Measurements from ENCODE around the gene DNAH11. TPM values are rescaled to one million over a fixed set of nuclear protein-coding genes. Genes with fewer than 3 reads are reported as not detected.

Gene DNAH11
- total RNA-seq, 1 experiment from 2014 or later: 0.39 TPM

DNA sequence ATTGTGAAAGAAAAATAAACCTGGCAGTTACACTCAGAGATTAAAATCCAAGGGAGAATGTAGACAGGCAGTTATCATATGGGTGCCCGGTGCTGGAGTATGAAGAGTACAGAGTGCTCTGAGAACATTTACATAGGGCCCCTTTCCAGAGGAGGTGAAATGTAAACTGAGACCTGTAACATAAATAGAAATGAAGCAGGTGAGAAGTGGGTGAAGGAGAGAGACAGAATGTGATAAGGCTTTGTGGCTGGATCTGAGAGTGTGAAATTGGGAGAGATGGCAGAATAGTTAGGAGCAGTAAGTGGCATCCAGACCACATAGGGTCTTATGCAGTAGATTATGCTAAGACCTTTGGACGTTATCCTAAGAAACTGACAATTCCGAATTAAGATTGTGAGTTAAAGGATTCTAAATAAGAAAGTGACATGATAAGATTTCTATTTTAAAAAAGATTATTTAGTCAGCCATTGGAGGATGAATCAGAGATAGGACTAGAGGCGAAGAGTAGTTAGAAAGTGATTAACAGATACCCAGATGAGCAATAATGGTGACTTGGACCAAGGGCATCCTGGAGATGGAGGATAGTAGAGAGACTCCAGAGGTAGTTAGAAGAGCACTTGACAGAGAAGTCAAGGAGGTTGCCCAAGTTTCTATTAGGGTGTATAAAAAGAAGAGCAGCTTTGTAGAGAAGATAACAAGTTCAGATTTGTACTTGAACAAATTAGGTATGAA is 36.7 kb downstream of the DNAH11 start:
- H3K4me2 ChIP-seq (ENCODE audit: low read length): no peak overlapping the region
- H3K27me3 ChIP-seq (ENCODE audit: insufficient read depth, low read length): no peaks in the 10 kb centered on the region
- DNase-seq (ENCODE audit: low read depth, low spot score) (no peak), ATAC-seq (no peak)
- ChIA-PET RAD21 (ENCODE audit: low non-redundant PET in 1 of 2, low total read pairs in 2 of 2, uncharacterized antibody in 2 of 2, unreplicated experiment in 2 of 2) (no interaction called here), POLR2A (no interaction called here), CTCF (no interaction called here)
- H4K20me1 ChIP-seq (ENCODE audit: insufficient read depth): no peaks in the 10 kb centered on the region
- no TSS peak for BruUV-seq (replicated peaks)
- H3K27ac ChIP-seq (ENCODE audit: low read depth, low read length): no peak overlapping the region
- no peaks in the 10 kb centered on the region for H3K9me3 ChIP-seq (ENCODE audit: control insufficient read depth in 1 of 2, insufficient read depth in 1 of 2, low read depth in 1 of 2, low read length in 2 of 2)
- H3K36me3 ChIP-seq (ENCODE audit: control insufficient read depth in 1 of 2, insufficient read depth in 2 of 2, low read length in 2 of 2): no peaks in the 10 kb centered on the region
- H3K79me2 ChIP-seq (ENCODE audit: insufficient read depth, low read length): no peaks in the 10 kb centered on the region
- peaks cover 4 to 8% of the 10 kb centered on the region in 2 experiments; a peak in 2 of 4 replicates for H3K4me1 ChIP-seq (ENCODE audit: control insufficient read depth in 1 of 2, insufficient read depth in 2 of 2, low read length in 2 of 2)
- intact Hi-C loops (cut with micrococcal nuclease): no loop called here
- H3K4me3 ChIP-seq (replicated peaks in 1 of 2; ENCODE audit: low read depth in 1 of 2, low read length in 2 of 2): no peak overlapping the region
- TF ChIP-seq, protein P1, sequence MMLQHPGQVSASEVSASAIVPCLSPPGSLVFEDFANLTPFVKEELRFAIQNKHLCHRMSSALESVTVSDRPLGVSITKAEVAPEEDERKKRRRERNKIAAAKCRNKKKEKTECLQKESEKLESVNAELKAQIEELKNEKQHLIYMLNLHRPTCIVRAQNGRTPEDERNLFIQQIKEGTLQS (IDR thresholded peaks at IDR 0.05): no peak
- no peaks in the 10 kb centered on the region for H3K9me2 ChIP-seq (ENCODE audit: insufficient read depth)
- H3K9ac ChIP-seq (ENCODE audit: low read length): no peak overlapping the region
- no peak overlapping the region for H2AFZ ChIP-seq (ENCODE audit: low read depth, low read length, poor library complexity, severe bottlenecking)

DNA sequence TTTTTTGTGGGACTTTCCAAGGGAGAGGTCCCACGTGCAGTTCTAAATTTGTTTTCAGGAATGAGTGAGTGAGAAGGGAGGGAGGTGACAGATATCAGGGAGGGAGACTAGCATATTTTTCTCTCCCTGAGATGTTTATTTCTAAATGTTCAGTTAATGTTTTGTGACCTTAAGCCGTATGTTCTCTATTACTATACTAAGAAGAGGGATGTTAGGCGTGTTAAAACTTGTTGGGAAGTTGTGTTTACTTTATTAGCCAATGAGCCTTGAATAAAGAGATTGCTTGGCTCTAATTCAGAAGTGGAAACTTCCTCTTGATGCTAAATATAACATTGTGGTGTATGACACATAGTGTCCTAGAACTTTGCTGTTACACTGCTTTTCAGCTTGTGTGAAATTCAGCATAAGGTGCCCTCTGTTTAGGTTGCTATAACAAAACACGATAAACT is 37.3 kb downstream of the DNAH11 start:
- Histone ChIP-seq H2AFZ (ENCODE audit: low read depth, low read length, poor library complexity, severe bottlenecking) (no peak overlapping the region), H3K9ac (ENCODE audit: low read length) (no peak overlapping the region), H4K20me1 (ENCODE audit: insufficient read depth) (no peaks in the 10 kb centered on the region), H3K27ac (ENCODE audit: low read depth, low read length) (no peak overlapping the region), H3K4me2 (ENCODE audit: low read length) (peak overlapping the region; percentile 22; the same call in 1 of the 2 replicates), H3K4me1 (ENCODE audit: control insufficient read depth in 1 of 2, insufficient read depth in 2 of 2, low read length in 2 of 2) (peaks cover 4 to 8% of the 10 kb centered on the region in 2 experiments; a peak in 2 of 4 replicates), H3K36me3 (ENCODE audit: control insufficient read depth in 1 of 2, insufficient read depth in 2 of 2, low read length in 2 of 2) (no peaks in the 10 kb centered on the region), H3K9me2 (ENCODE audit: insufficient read depth) (no peaks in the 10 kb centered on the region), H3K4me3 (replicated peaks in 1 of 2; ENCODE audit: low read depth in 1 of 2, low read length in 2 of 2) (no peak overlapping the region), H3K9me3 (ENCODE audit: control insufficient read depth in 1 of 2, insufficient read depth in 1 of 2, low read depth in 1 of 2, low read length in 2 of 2) (no peaks in the 10 kb centered on the region), H3K27me3 (ENCODE audit: insufficient read depth, low read length) (no peaks in the 10 kb centered on the region), H3K79me2 (ENCODE audit: insufficient read depth, low read length) (no peaks in the 10 kb centered on the region)
- ChIA-PET RAD21 (ENCODE audit: low non-redundant PET in 1 of 2, low total read pairs in 2 of 2, uncharacterized antibody in 2 of 2, unreplicated experiment in 2 of 2) (no interaction called here), POLR2A (no interaction called here), CTCF (no interaction called here)
- ATAC-seq (no peak), DNase-seq (ENCODE audit: low read depth, low spot score) (no peak)
- intact Hi-C loops (cut with micrococcal nuclease): no loop called here
- no TSS peak for BruUV-seq (replicated peaks)
- no peak for TF ChIP-seq POLR2AphosphoS5 (IDR thresholded peaks at IDR 0.05; ENCODE audit: low read depth, low read length)
- no peak for TF ChIP-seq TCF7L2 (IDR thresholded peaks at IDR 0.05; ENCODE audit: borderline replicate concordance, extremely low read depth, insufficient read depth, insufficient read length)
- TF ChIP-seq POLR2A (IDR thresholded peaks at IDR 0.05; ENCODE audit: borderline replicate concordance, extremely low read depth, insufficient read depth, insufficient read length): no peak
- no peak for TF ChIP-seq EZH2 (IDR thresholded peaks at IDR 0.05)
- TF ChIP-seq, protein P2, sequence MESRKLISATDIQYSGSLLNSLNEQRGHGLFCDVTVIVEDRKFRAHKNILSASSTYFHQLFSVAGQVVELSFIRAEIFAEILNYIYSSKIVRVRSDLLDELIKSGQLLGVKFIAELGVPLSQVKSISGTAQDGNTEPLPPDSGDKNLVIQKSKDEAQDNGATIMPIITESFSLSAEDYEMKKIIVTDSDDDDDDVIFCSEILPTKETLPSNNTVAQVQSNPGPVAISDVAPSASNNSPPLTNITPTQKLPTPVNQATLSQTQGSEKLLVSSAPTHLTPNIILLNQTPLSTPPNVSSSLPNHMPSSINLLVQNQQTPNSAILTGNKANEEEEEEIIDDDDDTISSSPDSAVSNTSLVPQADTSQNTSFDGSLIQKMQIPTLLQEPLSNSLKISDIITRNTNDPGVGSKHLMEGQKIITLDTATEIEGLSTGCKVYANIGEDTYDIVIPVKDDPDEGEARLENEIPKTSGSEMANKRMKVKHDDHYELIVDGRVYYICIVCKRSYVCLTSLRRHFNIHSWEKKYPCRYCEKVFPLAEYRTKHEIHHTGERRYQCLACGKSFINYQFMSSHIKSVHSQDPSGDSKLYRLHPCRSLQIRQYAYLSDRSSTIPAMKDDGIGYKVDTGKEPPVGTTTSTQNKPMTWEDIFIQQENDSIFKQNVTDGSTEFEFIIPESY (IDR thresholded peaks at IDR 0.05; ENCODE audit: extremely low read depth, insufficient replicate concordance, low read length): no peak
- TF ChIP-seq YY1 (IDR thresholded peaks at IDR 0.05; ENCODE audit: extremely low read depth, insufficient replicate concordance, low read depth, low read length): no peak
- TF ChIP-seq, protein P1 (IDR thresholded peaks at IDR 0.05): no peak
- no peak for TF ChIP-seq SRF (IDR thresholded peaks at IDR 0.05; ENCODE audit: low read depth)
- no peak for TF ChIP-seq JUND (IDR thresholded peaks at IDR 0.05)
- TF ChIP-seq, protein P3, sequence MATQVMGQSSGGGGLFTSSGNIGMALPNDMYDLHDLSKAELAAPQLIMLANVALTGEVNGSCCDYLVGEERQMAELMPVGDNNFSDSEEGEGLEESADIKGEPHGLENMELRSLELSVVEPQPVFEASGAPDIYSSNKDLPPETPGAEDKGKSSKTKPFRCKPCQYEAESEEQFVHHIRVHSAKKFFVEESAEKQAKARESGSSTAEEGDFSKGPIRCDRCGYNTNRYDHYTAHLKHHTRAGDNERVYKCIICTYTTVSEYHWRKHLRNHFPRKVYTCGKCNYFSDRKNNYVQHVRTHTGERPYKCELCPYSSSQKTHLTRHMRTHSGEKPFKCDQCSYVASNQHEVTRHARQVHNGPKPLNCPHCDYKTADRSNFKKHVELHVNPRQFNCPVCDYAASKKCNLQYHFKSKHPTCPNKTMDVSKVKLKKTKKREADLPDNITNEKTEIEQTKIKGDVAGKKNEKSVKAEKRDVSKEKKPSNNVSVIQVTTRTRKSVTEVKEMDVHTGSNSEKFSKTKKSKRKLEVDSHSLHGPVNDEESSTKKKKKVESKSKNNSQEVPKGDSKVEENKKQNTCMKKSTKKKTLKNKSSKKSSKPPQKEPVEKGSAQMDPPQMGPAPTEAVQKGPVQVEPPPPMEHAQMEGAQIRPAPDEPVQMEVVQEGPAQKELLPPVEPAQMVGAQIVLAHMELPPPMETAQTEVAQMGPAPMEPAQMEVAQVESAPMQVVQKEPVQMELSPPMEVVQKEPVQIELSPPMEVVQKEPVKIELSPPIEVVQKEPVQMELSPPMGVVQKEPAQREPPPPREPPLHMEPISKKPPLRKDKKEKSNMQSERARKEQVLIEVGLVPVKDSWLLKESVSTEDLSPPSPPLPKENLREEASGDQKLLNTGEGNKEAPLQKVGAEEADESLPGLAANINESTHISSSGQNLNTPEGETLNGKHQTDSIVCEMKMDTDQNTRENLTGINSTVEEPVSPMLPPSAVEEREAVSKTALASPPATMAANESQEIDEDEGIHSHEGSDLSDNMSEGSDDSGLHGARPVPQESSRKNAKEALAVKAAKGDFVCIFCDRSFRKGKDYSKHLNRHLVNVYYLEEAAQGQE (IDR thresholded peaks at IDR 0.05; ENCODE audit: low read depth): no peak
- TF ChIP-seq EGR1 (IDR thresholded peaks at IDR 0.05; ENCODE audit: low read depth): no peak

Measured in HCT116 (cell line).